ENCODE measurements around the gene COL4A1.

COL4A1 gene

GRCh38 chr13:110237875-110238817 is 68.8 kb downstream of the COL4A1 start:
- TF ChIP-seq TEAD4 (IDR thresholded peaks at IDR 0.05) (no peak), ZBTB7A (IDR thresholded peaks at IDR 0.05; ENCODE audit: low read depth) (no peak), EP300 (IDR thresholded peaks at IDR 0.05; ENCODE audit: borderline replicate concordance) (no peak), TCF12 (IDR thresholded peaks at IDR 0.05; ENCODE audit: low read depth) (no peak), EGR1 (IDR thresholded peaks at IDR 0.05) (no peak), REST (IDR thresholded peaks at IDR 0.05; ENCODE audit: low read depth) (no peak), NFIC (IDR thresholded peaks at IDR 0.05) (no peak), TAF1 (IDR thresholded peaks at IDR 0.05; ENCODE audit: low read depth) (no peak), CREB1 (IDR thresholded peaks at IDR 0.05; ENCODE audit: low read depth) (no peak), RAD21 (IDR thresholded peaks at IDR 0.05; ENCODE audit: low read depth) (no peak), YY1 (IDR thresholded peaks at IDR 0.05; ENCODE audit: low read depth) (no peak), MAX (IDR thresholded peaks at IDR 0.05) (no peak), USF1 (IDR thresholded peaks at IDR 0.05) (no peak)

GRCh38 chr13:110236831-110237261 is 70.1 kb downstream of the COL4A1 start:
- TF ChIP-seq CREB1 (IDR thresholded peaks at IDR 0.05; ENCODE audit: low read depth) = no peak
- no peak for TF ChIP-seq NFIC (IDR thresholded peaks at IDR 0.05)
- no peak for TF ChIP-seq TAF1 (IDR thresholded peaks at IDR 0.05; ENCODE audit: low read depth)
- TF ChIP-seq EGR1 (IDR thresholded peaks at IDR 0.05) = no peak
- TF ChIP-seq EP300 (IDR thresholded peaks at IDR 0.05; ENCODE audit: borderline replicate concordance) = no peak
- no peak for TF ChIP-seq TCF12 (IDR thresholded peaks at IDR 0.05; ENCODE audit: low read depth)
- no peak for TF ChIP-seq MAX (IDR thresholded peaks at IDR 0.05)
- no peak for TF ChIP-seq RAD21 (IDR thresholded peaks at IDR 0.05; ENCODE audit: low read depth)
- TF ChIP-seq TEAD4 (IDR thresholded peaks at IDR 0.05) = no peak

GRCh38 chr13:110236431-110236830 is 70.5 kb downstream of the COL4A1 start:
- TF ChIP-seq RAD21 (IDR thresholded peaks at IDR 0.05; ENCODE audit: low read depth) (no peak), TAF1 (IDR thresholded peaks at IDR 0.05; ENCODE audit: low read depth) (no peak), CEBPB (IDR thresholded peaks at IDR 0.05) (no peak), USF1 (IDR thresholded peaks at IDR 0.05) (no peak), EP300 (IDR thresholded peaks at IDR 0.05; ENCODE audit: borderline replicate concordance) (no peak), NFIC (IDR thresholded peaks at IDR 0.05) (no peak)

- TF ChIP-seq RAD21 (IDR thresholded peaks at IDR 0.05; ENCODE audit: low read depth) = no peak
- TF ChIP-seq MAX (IDR thresholded peaks at IDR 0.05) = no peak
- no peak for TF ChIP-seq TAF1 (IDR thresholded peaks at IDR 0.05; ENCODE audit: low read depth)
- TF ChIP-seq CREB1 (IDR thresholded peaks at IDR 0.05; ENCODE audit: low read depth) = no peak
- no peak for TF ChIP-seq YY1 (IDR thresholded peaks at IDR 0.05; ENCODE audit: low read depth)
- no peak for TF ChIP-seq NFIC (IDR thresholded peaks at IDR 0.05)
- TF ChIP-seq EGR1 (IDR thresholded peaks at IDR 0.05) = no peak
- no peak for TF ChIP-seq FOXM1 (IDR thresholded peaks at IDR 0.05; ENCODE audit: borderline replicate concordance, low read depth)
- no peak for TF ChIP-seq EP300 (IDR thresholded peaks at IDR 0.05; ENCODE audit: borderline replicate concordance)
- TF ChIP-seq TEAD4 (IDR thresholded peaks at IDR 0.05) = no peak
- TF ChIP-seq USF1 (IDR thresholded peaks at IDR 0.05) = no peak
- TF ChIP-seq CEBPB (IDR thresholded peaks at IDR 0.05) = no peak
- TF ChIP-seq ZBTB7A (IDR thresholded peaks at IDR 0.05; ENCODE audit: low read depth) = no peak
- no peak for TF ChIP-seq TCF12 (IDR thresholded peaks at IDR 0.05; ENCODE audit: low read depth)
- no peak for TF ChIP-seq REST (IDR thresholded peaks at IDR 0.05; ENCODE audit: low read depth)
These were observed 72.4 kb downstream of the COL4A1 start for GRCh38 chr13:110234532-110234931.

- TF ChIP-seq MAX (IDR thresholded peaks at IDR 0.05) (no peak), YY1 (IDR thresholded peaks at IDR 0.05; ENCODE audit: low read depth) (no peak), CEBPB (IDR thresholded peaks at IDR 0.05) (no peak), EP300 (IDR thresholded peaks at IDR 0.05; ENCODE audit: borderline replicate concordance) (no peak), FOXM1 (IDR thresholded peaks at IDR 0.05; ENCODE audit: borderline replicate concordance, low read depth) (no peak), TAF1 (IDR thresholded peaks at IDR 0.05; ENCODE audit: low read depth) (no peak), USF1 (IDR thresholded peaks at IDR 0.05) (no peak), REST (IDR thresholded peaks at IDR 0.05; ENCODE audit: low read depth) (no peak), RAD21 (IDR thresholded peaks at IDR 0.05; ENCODE audit: low read depth) (no peak), TCF12 (IDR thresholded peaks at IDR 0.05; ENCODE audit: low read depth) (no peak)
These were observed 73.0 kb downstream of the COL4A1 start for GRCh38 chr13:110233951-110234280.

All from Ishikawa (cell line).